VCaP (cell line): ENCODE data around the gene DDX31.

Source experiments
- H3K27ac ChIP-seq: fragments of 450-650 bp; 2 replicates; pipeline ENCODE4 v1.5.1; 2017
- CTCF ChIP-seq: fragments of 450-650 bp; conservative IDR thresholded peaks from 2 replicates; pipeline ENCODE4 v1.5.1; 2017; ENCODE audit warnings: mild to moderate bottlenecking, moderate library complexity

The DDX31 gene

DNA sequence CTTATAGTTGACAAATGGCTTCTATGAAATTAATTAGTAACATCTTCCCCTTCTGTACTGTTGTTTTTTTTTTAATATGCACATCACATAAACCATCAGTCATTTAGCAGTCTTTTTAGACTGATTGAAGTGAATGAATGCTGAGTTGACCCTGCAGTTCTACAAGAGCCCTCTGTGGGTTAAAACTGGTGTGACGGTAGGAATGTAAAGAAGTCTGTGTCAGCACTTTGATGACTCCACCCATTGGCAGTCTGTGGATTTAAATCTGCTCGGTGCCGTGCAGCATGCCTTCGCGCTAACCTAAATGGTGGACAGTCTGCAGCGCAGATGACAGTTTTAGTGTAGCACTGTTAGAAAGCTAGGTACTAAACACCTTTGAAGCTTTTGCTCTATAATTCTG, 3.6 kb upstream of the DDX31 start:
- peak overlapping the region; percentile 99 for H3K27ac ChIP-seq
- TF ChIP-seq CTCF, result peak; percentile 31

DNA sequence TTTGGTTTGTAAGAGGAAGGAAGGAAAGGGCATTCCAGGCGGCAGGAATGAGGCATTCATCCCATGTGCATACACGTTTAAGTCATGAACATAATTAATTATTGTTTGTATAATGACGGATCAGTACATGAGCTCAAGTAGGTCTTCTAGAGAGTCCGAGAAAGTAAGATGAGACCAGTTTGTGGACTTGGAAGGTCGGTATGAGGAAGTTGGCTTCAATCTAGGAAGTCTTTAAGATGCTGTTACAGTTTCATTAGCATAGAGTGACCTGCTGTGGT, 2.6 kb upstream of the DDX31 start:
- TF ChIP-seq CTCF, result peak; percentile 35
- H3K27ac ChIP-seq, result peak overlapping the region; percentile 99

DNA sequence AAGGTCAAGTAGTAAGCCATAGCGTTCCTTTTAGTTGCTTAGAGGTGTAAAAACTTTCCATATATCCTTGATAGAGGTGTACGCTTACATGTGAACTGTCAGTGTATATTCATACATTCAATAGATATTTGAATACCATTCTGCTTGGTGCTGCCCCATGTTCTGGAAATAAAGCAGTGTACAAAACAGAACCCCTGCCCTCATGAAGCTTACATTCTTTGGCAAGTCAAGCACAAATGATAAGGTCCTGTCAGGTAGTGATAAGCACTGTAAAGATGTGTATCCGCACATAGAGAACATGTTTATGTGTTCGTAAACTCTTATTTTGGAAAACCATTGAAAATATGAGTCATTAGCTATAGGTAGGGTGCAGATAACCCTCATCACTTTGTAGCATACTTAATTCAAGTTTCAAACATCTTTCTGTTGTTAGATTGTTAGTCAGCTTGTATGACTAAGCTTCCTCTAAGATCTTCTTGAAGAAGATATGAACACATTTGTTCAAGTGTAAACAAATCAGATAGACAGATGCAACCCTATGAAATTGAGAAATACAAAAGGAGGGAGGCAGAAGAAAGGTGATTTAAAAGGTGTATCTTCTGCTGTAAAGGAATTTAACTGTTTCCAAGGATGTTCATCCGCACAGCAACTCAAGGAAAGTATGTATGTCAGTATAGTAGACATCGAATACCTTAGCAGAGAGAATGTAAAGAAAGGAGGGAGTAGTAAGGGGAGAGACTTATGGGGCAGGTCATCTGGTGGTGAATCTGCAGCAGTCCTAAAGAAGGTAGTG, 2.0 kb upstream of the DDX31 start:
- H3K27ac ChIP-seq, result peak overlapping the region; percentile 99
- no peak for TF ChIP-seq CTCF

GRCh38 chr9:132670457-132671391, 941 bp upstream of the DDX31 start, which contains the start of gene GTF3C4:
TSS of gene GTF3C4 (plus strand) at chr9:132670464. CDS start at chr9:132670599, 135 bp downstream.
- H3K27ac ChIP-seq, result peak within 1 kb of the TSS; percentile 99
- no peak for TF ChIP-seq CTCF

DNA sequence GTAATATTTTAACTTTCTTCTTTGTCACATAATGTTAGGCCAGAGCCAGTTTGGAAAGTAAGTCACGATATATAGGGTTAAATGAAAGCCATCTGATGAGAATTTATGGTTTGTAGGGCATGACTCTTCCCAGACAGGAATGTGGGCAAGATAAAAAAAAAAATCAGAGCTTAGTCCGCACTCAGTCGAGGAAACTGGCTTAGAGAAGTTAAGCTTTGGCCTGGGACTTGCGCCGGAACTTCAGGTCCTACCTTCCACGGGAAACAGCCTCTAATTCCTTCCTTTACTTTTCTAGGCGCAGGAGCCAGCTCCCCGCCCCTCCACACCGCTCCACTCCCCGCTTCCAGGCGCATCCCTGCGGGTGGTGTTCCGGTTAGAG, 475 bp downstream of the DDX31 start:
- no peak for TF ChIP-seq CTCF
- H3K27ac ChIP-seq, result peak overlapping the region; percentile 99

DNA sequence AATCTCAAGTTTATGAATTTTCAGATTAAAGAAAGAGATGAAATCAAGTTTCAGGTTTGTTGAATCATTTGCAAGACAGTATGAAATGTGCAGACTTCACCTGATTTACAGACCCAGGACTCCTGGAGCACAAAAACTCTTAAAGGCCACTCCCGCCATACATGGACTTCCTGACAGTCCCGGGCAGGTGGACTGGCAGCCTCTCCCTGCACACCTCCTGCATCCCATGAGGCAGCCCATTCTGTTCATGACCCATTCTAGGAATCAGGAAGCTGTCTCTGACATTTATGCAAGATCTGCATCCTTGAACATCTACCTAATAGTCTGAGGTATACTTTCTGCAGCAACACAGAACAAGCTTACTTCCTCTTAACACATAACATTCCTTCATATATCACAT, 5.9 kb downstream of the DDX31 start:
- H3K27ac ChIP-seq, result no peak overlapping the region
- TF ChIP-seq CTCF, result no peak

DNA sequence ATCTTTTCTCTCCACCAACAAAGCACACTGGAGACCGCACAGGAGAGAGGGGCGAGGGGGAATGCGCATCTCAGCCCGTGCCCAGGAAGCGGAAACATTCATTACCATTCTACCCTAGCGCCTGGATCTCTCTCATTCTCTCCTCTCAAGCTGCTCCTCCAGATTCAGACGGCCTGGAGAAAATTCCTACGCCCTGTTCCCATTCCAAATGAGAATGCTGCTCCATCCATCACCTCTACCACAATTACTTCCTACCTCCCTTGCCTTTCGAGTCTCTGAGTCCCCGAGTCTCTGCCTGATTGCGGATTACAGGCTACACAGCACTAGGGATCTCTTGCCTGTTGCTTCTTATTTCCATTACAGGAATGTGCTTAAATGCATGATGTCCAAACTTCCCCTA, 6.7 kb downstream of the DDX31 start:
- no peak overlapping the region for H3K27ac ChIP-seq
- TF ChIP-seq CTCF, result no peak
